ENCODE measurements around the gene AANAT. TPM values are rescaled to one million over a fixed set of nuclear protein-coding genes. Genes with fewer than 3 reads are reported as not detected.

Gene AANAT
- total and polyA plus RNA-seq, 7 experiments from 2014 or later = not detected

DNA sequence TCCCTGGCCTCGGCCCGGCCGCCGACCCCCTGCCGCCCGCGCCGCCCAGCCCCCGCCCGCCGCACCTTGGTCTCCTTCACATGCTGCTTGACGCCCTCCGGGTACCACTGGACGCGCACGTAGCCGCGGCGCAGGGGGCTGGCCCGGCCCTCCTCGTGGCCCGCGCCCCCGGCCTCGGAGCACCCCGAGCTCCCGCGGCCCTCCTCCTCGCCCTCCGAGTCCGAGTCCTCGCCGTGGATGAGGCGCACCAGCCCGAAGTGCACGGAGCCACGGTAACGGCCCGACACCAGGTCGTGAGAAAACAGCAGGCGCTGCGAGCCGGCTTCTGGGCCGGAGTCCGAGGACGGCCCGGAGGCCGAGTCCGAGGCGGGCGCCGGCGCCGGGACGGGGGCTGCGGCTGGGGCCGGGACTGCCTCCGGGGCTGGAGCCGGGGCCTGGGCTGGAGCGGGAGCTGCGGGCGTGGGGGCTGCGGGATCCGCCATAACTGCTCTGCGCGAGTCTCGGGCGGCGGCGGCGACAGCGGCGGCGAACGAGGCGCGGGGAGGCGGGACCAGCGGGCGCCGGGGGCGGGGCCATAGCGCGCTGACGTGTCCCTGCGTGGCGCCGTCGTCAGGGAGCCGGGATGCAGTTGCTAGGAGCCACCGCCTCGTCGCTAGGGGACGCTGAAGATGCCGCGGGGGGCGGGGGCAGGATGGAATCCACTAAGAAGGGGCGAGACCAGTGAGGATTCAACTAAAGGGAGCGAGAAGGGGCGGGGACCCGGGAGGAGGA is 14.6 kb upstream of the AANAT start, which contains the start of gene UBE2O:
Gene UBE2O (minus strand): TSS at position 493 of the 771 bp plus-strand sequence. CDS start 11 bp downstream, at position 482.
- H3K27ac Mint-ChIP-seq = peak within 1 kb of the TSS; percentile 81 to 98 (median 93)
- peaks cover 17 to 46% (median 42%) of the 10 kb centered on the region in 7 donors for H3K4me1 Mint-ChIP-seq
- H3K36me3 Mint-ChIP-seq = no peaks in the 10 kb centered on the region
- H3K27me3 Mint-ChIP-seq = no peaks in the 10 kb centered on the region
- peaks cover 0 to 4% (median 0%) of the 10 kb centered on the region in 11 donors for H3K9me3 Mint-ChIP-seq
- no peaks in the 10 kb centered on the region for H3K9me3 ChIP-seq (ENCODE audit: control insufficient read depth in 2 of 3, low read length in 3 of 3)
- H3K27me3 ChIP-seq (ENCODE audit: control insufficient read depth in 2 of 2, insufficient read depth in 2 of 2, low read length in 2 of 2) = no peaks in the 10 kb centered on the region
- peak within 1 kb of the TSS; percentile 89 for H3K27ac ChIP-seq (ENCODE audit: low read depth, low read length)
- ChIA-PET POLR2A (interaction anchor here (0.7 to 2.4 kb wide), 8 partner anchors 10 to 96 kb away, joined by 3 to 8 read pairs (median 4); partner anchors contain the start of gene RHBDF2), CTCF (interaction anchor here (0.9 to 1.8 kb wide), 7 partner anchors 40 to 71 kb away, joined by 3 to 9 read pairs (median 4); partner anchors contain the start of gene RHBDF2)
- DNase-seq (peak; percentile 92 to 97 (median 95)), ATAC-seq (peak; percentile 97)
- peak within 1 kb of the TSS; percentile 73 for H3K4me3 ChIP-seq (ENCODE audit: low read length)
- H3K4me3 Mint-ChIP-seq = peak within 1 kb of the TSS; percentile 86 to 95 (median 88)
- no peaks in the 10 kb centered on the region for H3K36me3 ChIP-seq (ENCODE audit: control insufficient read depth in 2 of 3, insufficient read depth in 3 of 3, low read length in 3 of 3)
- peaks cover 11 to 23% of the 10 kb centered on the region in 2 donors for H3K4me1 ChIP-seq (ENCODE audit: control insufficient read depth in 2 of 2, insufficient read depth in 2 of 2, low read length in 2 of 2)
- intact Hi-C loops (cut with micrococcal nuclease) = loop anchor here (1.0 to 10.0 kb wide), 18 partner anchors 40 to 634 kb away; partner anchors contain the start of genes ACOX1 (in 2 of the 2), PRPSAP1 (in 2 of the 2), SPHK1 (in 2 of the 2) and TEN1 (in 2 of the 2)

DNA sequence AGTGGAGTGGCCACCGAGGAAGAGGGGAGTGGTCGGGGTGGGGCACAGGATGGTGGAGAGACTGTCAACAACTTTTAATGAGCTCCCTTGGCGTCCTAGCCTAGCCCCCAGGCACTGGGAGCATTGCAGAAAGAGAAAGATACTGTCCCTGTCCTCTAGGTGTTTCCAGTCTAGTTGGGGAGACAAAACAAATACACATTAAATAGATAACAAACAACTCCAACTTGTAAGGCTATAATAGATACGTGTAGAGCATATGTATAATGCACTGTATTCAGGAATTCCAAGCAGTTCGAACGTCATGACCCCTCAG is 14.0 kb upstream of the AANAT start:
- H3K4me1 ChIP-seq (ENCODE audit: control insufficient read depth in 2 of 2, insufficient read depth in 2 of 2, low read length in 2 of 2) = peaks cover 11 to 21% of the 10 kb centered on the region in 2 donors
- intact Hi-C loops (cut with micrococcal nuclease) = loop anchor here (1.0 to 10.0 kb wide), 18 partner anchors 39 to 634 kb away; partner anchors contain the start of genes ACOX1 (in 2 of the 2), PRPSAP1 (in 2 of the 2), SPHK1 (in 2 of the 2) and TEN1 (in 2 of the 2)
- H3K27ac ChIP-seq (ENCODE audit: low read depth, low read length) = peak overlapping the region; percentile 72
- DNase-seq (no peak), ATAC-seq (no peak)
- CTCF ChIA-PET = interaction anchor here (1.0 to 1.8 kb wide), 6 partner anchors 39 to 70 kb away, joined by 3 to 9 read pairs (median 4); partner anchors contain the start of gene RHBDF2
- POLR2A ChIA-PET = interaction anchor here (0.7 to 2.4 kb wide), 7 partner anchors 9 to 96 kb away, joined by 3 to 8 read pairs (median 4); no protein-coding TSS in a partner anchor
- peak overlapping the region; percentile 18 for H3K4me3 ChIP-seq (ENCODE audit: low read length)
- Mint-ChIP-seq H3K4me3 (peak overlapping the region; percentile 73 to 89 (median 86)), H3K27me3 (no peaks in the 10 kb centered on the region), H3K4me1 (peaks cover 15 to 41% (median 36%) of the 10 kb centered on the region in 7 donors), H3K27ac (peak overlapping the region; percentile 81 to 98 (median 93)), H3K9me3 (peaks cover 0 to 4% (median 0%) of the 10 kb centered on the region in 11 donors), H3K36me3 (no peaks in the 10 kb centered on the region)
- no peaks in the 10 kb centered on the region for H3K27me3 ChIP-seq (ENCODE audit: control insufficient read depth in 2 of 2, insufficient read depth in 2 of 2, low read length in 2 of 2)
- no peaks in the 10 kb centered on the region for H3K9me3 ChIP-seq (ENCODE audit: control insufficient read depth in 2 of 3, low read length in 3 of 3)
- no peaks in the 10 kb centered on the region for H3K36me3 ChIP-seq (ENCODE audit: control insufficient read depth in 2 of 3, insufficient read depth in 3 of 3, low read length in 3 of 3)

DNA sequence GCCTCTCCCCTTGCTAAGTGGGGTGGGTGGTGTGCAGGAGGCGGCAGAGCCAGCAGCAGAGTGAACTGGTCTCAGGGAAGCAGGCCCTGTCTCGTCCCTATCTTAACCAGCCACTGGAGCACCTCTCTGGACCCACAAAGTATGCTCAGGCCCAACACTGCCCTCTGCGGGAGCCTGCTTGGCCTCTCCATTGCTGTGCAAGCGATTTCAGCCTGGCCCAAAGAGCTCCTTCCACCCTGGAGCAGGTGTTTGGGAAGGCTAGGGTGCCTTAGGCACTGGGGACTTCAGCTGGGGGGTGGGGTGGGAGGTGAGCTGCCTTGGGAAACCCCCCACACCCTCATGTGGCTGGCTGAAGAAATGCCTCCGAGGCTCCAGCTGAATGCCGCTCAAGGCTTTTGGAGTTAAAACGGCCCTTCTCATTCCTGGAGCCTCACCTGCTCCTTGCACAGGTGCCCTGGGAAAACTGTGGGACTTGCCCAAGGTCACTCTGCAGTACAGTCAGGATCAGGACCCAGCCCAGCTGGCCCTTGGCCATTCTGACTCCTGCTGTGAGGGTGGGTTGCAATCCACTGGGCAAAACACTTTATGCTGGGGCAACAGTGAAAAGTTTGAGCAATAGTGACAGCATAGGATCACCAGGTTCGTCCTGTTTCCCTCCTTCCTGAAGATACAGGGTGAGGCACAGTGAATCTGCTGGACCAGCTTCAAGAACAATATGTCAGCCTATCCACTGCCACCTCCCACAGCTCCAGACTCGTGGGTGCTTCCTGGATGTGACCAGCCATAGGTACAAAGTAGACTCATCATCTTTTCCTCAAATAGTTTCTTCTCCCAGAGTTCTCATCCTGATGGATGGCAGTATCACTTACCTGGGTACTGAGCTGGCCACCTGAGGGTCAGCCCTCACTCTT is 8.6 kb upstream of the AANAT start:
- ChIA-PET CTCF (interaction anchor here (1.1 to 1.4 kb wide), 2 partner anchors 48 to 50 kb away, joined by 3 to 4 read pairs; no protein-coding TSS in a partner anchor), POLR2A (interaction anchor here (0.7 to 1.3 kb wide), 3 partner anchors 48 to 56 kb away, joined by 3 to 7 read pairs (median 4); no protein-coding TSS in a partner anchor)
- DNase-seq = no peak
- peaks cover 0 to 2% (median 0%) of the 10 kb centered on the region in 7 donors for H3K4me1 Mint-ChIP-seq
- Histone ChIP-seq H3K4me1 (ENCODE audit: control insufficient read depth in 2 of 2, insufficient read depth in 2 of 2, low read length in 2 of 2) (no peaks in the 10 kb centered on the region), H3K9me3 (ENCODE audit: control insufficient read depth in 2 of 3, low read length in 3 of 3) (no peaks in the 10 kb centered on the region), H3K4me3 (ENCODE audit: low read length) (no peak overlapping the region), H3K27me3 (ENCODE audit: control insufficient read depth in 2 of 2, insufficient read depth in 2 of 2, low read length in 2 of 2) (no peaks in the 10 kb centered on the region), H3K27ac (ENCODE audit: low read depth, low read length) (no peak overlapping the region), H3K36me3 (ENCODE audit: control insufficient read depth in 2 of 3, insufficient read depth in 3 of 3, low read length in 3 of 3) (no peaks in the 10 kb centered on the region)
- no peaks in the 10 kb centered on the region for H3K9me3 Mint-ChIP-seq
- intact Hi-C loops (cut with micrococcal nuclease) = loop anchor here in 1 of 2 donors (10.0 kb wide), 1 partner anchor 216 kb away; no protein-coding TSS in a partner anchor
- no peak overlapping the region for H3K4me3 Mint-ChIP-seq
- H3K27me3 Mint-ChIP-seq = peaks cover 0 to 8% (median 0%) of the 10 kb centered on the region in 5 donors
- no peaks in the 10 kb centered on the region for H3K36me3 Mint-ChIP-seq
- peak; percentile 24 for ATAC-seq
- peak overlapping the region in 1 of 9 donors; percentile 9 for H3K27ac Mint-ChIP-seq

DNA sequence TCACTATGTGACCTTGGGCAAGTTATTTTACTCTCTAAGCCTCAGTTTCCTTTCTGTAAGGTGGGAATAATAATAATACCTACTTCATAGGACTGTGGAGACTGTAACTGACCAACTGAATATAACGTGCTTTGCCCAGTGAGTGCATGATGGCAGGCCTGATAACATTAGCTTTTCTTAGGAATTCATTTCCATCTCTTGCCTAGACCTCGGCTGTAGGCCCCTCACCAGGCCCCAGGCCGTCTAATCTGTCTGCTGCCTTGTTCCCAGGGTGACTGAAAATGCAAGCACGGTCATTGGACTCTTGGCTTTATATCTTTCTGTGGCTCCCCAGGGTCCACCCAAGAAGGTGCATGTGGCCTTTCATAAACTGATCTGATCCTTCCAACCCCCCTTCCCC is 7.7 kb upstream of the AANAT start:
- intact Hi-C loops (cut with micrococcal nuclease) = loop anchor here in 1 of 2 donors (10.0 kb wide), 1 partner anchor 215 kb away; no protein-coding TSS in a partner anchor
- H3K4me3 Mint-ChIP-seq = no peak overlapping the region
- H3K27me3 Mint-ChIP-seq = peaks cover 0 to 9% (median 0%) of the 10 kb centered on the region in 5 donors
- ChIA-PET POLR2A (no interaction called here), CTCF (interaction anchor here (1.1 to 1.4 kb wide), 2 partner anchors 47 to 51 kb away, joined by 3 to 4 read pairs; no protein-coding TSS in a partner anchor)
- H3K36me3 Mint-ChIP-seq = no peaks in the 10 kb centered on the region
- no peaks in the 10 kb centered on the region for H3K9me3 Mint-ChIP-seq
- Histone ChIP-seq H3K27ac (ENCODE audit: low read depth, low read length) (no peak overlapping the region), H3K4me1 (ENCODE audit: control insufficient read depth in 2 of 2, insufficient read depth in 2 of 2, low read length in 2 of 2) (no peaks in the 10 kb centered on the region), H3K4me3 (ENCODE audit: low read length) (no peak overlapping the region), H3K36me3 (ENCODE audit: control insufficient read depth in 2 of 3, insufficient read depth in 3 of 3, low read length in 3 of 3) (no peaks in the 10 kb centered on the region), H3K27me3 (ENCODE audit: control insufficient read depth in 2 of 2, insufficient read depth in 2 of 2, low read length in 2 of 2) (no peaks in the 10 kb centered on the region), H3K9me3 (ENCODE audit: control insufficient read depth in 2 of 3, low read length in 3 of 3) (no peaks in the 10 kb centered on the region)
- H3K27ac Mint-ChIP-seq = no peak overlapping the region
- no peak for ATAC-seq
- H3K4me1 Mint-ChIP-seq = peaks cover 0 to 2% (median 0%) of the 10 kb centered on the region in 7 donors
- DNase-seq = no peak

DNA sequence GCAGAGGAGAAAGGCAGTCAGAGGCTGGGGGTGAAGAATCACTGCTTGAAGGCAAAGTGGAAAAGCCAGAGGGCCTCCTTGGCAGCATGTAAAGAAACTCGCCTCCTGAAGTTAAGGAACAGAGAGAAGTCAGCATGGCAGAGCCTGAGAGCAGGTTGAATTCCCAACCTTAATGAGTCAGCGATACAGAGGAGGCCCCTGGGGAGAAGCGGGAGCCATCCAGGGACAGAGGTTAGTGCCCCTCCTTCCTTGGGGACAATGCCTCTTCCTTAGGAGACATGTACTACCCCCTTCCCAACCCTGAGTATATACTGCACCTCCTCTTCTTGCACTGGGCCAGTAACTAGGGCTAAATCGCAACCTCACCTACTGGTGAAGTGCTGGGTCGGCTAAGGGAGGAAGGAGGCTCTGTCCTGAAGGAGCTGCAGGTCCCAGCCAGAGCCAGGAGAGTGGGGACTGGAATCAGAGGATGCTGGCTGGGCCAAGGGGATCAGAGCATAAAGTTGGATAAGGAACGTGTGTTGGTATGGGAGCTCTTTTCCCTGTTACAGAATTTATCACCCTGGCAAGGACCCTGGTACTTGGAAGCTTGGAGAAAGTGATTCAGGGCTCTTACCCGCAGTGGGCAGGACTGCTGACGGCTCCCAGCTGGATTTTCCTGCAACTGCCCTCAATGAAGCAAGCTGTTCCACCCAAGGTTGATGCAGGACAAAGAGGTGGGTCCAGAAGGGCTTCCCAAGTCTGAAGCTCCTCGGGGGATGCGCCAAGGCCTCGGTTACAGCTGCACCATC is 5.4 kb upstream of the AANAT start:
- ChIA-PET CTCF (interaction anchor here (0.6 to 3.7 kb wide), 4 partner anchors 11 to 157 kb away, joined by 3 to 17 read pairs (median 6); no protein-coding TSS in a partner anchor), POLR2A (interaction anchor here (0.8 to 1.7 kb wide), 2 partner anchors 9 to 505 kb away, joined by 3 to 4 read pairs; partner anchors contain the start of gene UBE2O)
- DNase-seq (no peak), ATAC-seq (no peak)
- H3K4me1 ChIP-seq (ENCODE audit: control insufficient read depth in 2 of 2, insufficient read depth in 2 of 2, low read length in 2 of 2) = no peaks in the 10 kb centered on the region
- H3K27ac ChIP-seq (ENCODE audit: low read depth, low read length) = no peak overlapping the region
- Mint-ChIP-seq H3K36me3 (no peaks in the 10 kb centered on the region), H3K27ac (peak overlapping the region in 1 of 9 donors; percentile 7), H3K4me1 (peaks cover 0 to 10% (median 4%) of the 10 kb centered on the region in 7 donors), H3K4me3 (no peak overlapping the region), H3K27me3 (peaks cover 0 to 11% (median 0%) of the 10 kb centered on the region in 5 donors), H3K9me3 (peaks cover 0 to 2% (median 0%) of the 10 kb centered on the region in 11 donors)
- intact Hi-C loops (cut with micrococcal nuclease) = no loop called here
- H3K36me3 ChIP-seq (ENCODE audit: control insufficient read depth in 2 of 3, insufficient read depth in 3 of 3, low read length in 3 of 3) = no peaks in the 10 kb centered on the region
- H3K9me3 ChIP-seq (ENCODE audit: control insufficient read depth in 2 of 3, low read length in 3 of 3) = no peaks in the 10 kb centered on the region
- no peaks in the 10 kb centered on the region for H3K27me3 ChIP-seq (ENCODE audit: control insufficient read depth in 2 of 2, insufficient read depth in 2 of 2, low read length in 2 of 2)
- H3K4me3 ChIP-seq (ENCODE audit: low read length) = no peak overlapping the region

Measured in naive thymus-derived CD4-positive, alpha-beta T cell (primary cell).